HCT116 (cell line): ENCODE measurements around the gene PCNX1.

ENCODE experiments used
- EZH2 ChIP-seq: fragments of 200-600 bp; sonication (generic); IDR thresholded peaks from 2 replicates; pipeline ENCODE4 v1.6.1; 2017; ENCODE audit warnings: antibody characterized with exemption, mixed run types
- RAD21 ChIP-seq: IDR thresholded peaks from 2 replicates; pipeline ENCODE4 v1.6.1; 2012; ENCODE audit warnings: low read depth, mild to moderate bottlenecking
- SP1 ChIP-seq: IDR thresholded peaks from 2 replicates; pipeline ENCODE4 v1.6.1; 2012; ENCODE audit warnings: low read depth
- TF ChIP-seq, protein P1 (sequence below), 3 experiments: fragments of 200-600 bp in 1 of 3; sonication (generic) in 1 of 3; IDR thresholded peaks in 2 of 3; conservative IDR thresholded peaks in 1 of 3; 2 replicates each; pipeline ENCODE4 v1.5.1; 2012 to 2017; ENCODE audit warnings: low read depth in 2 of 3, low read length in 2 of 3, antibody characterized with exemption in 1 of 3, borderline replicate concordance in 1 of 3, control low read depth in 1 of 3, mild to moderate bottlenecking in 1 of 3, mixed read lengths in 1 of 3, mixed run types in 1 of 3, moderate library complexity in 1 of 3; ENCODE audit not compliant: insufficient read depth in 1 of 3

DNA sequence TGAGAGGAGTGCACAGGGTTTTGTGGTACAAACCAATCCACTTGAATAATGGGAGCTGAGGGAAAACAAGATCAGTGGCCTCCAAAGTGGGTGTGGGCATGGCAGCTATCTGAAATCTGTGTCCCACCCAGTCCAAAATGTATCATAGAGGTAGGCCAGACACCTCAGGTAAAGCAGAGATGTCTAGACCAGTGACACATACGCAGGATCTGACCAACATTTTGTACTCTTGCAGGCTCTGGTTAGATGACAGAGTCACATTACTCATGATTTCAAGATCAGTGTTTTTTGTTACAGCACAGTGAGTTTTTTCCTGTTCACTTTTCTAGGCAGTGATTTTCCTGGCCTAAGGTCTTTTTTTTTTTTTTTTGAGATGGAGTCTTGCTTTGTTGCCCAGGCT lies 211.8 kb downstream of the PCNX1 start:
- TF ChIP-seq EZH2 (no peak), SP1 (no peak), RAD21 (no peak)
- TF ChIP-seq, protein P1, sequence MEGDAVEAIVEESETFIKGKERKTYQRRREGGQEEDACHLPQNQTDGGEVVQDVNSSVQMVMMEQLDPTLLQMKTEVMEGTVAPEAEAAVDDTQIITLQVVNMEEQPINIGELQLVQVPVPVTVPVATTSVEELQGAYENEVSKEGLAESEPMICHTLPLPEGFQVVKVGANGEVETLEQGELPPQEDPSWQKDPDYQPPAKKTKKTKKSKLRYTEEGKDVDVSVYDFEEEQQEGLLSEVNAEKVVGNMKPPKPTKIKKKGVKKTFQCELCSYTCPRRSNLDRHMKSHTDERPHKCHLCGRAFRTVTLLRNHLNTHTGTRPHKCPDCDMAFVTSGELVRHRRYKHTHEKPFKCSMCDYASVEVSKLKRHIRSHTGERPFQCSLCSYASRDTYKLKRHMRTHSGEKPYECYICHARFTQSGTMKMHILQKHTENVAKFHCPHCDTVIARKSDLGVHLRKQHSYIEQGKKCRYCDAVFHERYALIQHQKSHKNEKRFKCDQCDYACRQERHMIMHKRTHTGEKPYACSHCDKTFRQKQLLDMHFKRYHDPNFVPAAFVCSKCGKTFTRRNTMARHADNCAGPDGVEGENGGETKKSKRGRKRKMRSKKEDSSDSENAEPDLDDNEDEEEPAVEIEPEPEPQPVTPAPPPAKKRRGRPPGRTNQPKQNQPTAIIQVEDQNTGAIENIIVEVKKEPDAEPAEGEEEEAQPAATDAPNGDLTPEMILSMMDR (IDR thresholded peaks at IDR 0.05 in 2 of 3, conservative IDR thresholded peaks at IDR 0.05 in 1 of 3; ENCODE audit: borderline replicate concordance in 1 of 3, insufficient read depth in 1 of 3, low read depth in 2 of 3, low read length in 2 of 3) = no peak
